ENCODE measurements around the gene GPR35.
"Not testable (repeated sequence)": the region's sequence is repeated elsewhere in the genome, so short reads cannot be mapped to it uniquely, and the experiment has no call there.

GPR35 gene

DNA sequence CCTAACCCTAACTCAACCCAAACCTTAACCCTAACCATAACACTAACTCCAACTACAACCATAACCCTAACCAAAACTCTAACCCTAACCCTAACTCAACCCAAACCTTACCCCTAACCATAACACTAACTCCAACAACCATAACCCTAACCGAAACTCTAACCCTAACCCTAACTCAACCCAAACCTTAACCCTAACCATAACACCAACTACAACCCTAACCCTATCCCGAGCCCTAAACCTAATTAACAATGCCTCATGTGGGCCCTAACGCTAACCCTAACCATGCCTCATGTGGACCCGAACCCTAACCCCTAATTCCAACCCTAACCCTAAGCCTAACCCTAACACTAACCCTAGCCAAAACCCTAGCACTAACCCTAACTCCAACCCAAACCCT lies 11.5 kb upstream of the GPR35 start:
- H3K4me1 ChIP-seq, result peaks cover 21% of the 10 kb centered on the region
- H4K20me1 ChIP-seq, result no peaks in the 10 kb centered on the region
- H3K27me3 ChIP-seq, result no peaks in the 10 kb centered on the region
- H3K4me2 ChIP-seq, result no peak overlapping the region
- no peak overlapping the region for H3K27ac ChIP-seq
- H3K4me3 ChIP-seq, result no peak overlapping the region
- H3K36me3 ChIP-seq, result peaks cover 35% of the 10 kb centered on the region
- H3K9ac ChIP-seq, result no peak overlapping the region
- peaks cover 20% of the 10 kb centered on the region for H3K9me3 ChIP-seq
- TF ChIP-seq Cebpa-rat (IDR thresholded peaks at IDR 0.05), result no peak

- Histone ChIP-seq H4K20me1 (no peaks in the 10 kb centered on the region), H3K4me2 (no peak overlapping the region), H3K36me3 (peaks cover 38% of the 10 kb centered on the region), H3K4me1 (peaks cover 22% of the 10 kb centered on the region), H3K9me3 (peaks cover 20% of the 10 kb centered on the region), H3K4me3 (no peak overlapping the region), H3K27ac (no peak overlapping the region), H3K9ac (no peak overlapping the region), H3K27me3 (no peaks in the 10 kb centered on the region)
- no peak for TF ChIP-seq Cebpa-rat (IDR thresholded peaks at IDR 0.05)
These were observed 10.9 kb upstream of the GPR35 start for GRCh38 chr2:240614391-240614790.

GRCh38 chr2:240615396-240615795 lies 9.9 kb upstream of the GPR35 start:
- H3K4me3 ChIP-seq, result no peak overlapping the region
- H3K4me2 ChIP-seq, result no peak overlapping the region
- no peaks in the 10 kb centered on the region for H4K20me1 ChIP-seq
- H3K27ac ChIP-seq, result no peak overlapping the region
- peaks cover 32% of the 10 kb centered on the region for H3K4me1 ChIP-seq
- peaks cover 20% of the 10 kb centered on the region for H3K9me3 ChIP-seq
- H3K9ac ChIP-seq, result no peak overlapping the region
- H3K27me3 ChIP-seq, result no peaks in the 10 kb centered on the region
- H3K36me3 ChIP-seq, result peaks cover 44% of the 10 kb centered on the region
- TF ChIP-seq Cebpa-rat (IDR thresholded peaks at IDR 0.05), result no peak

GRCh38 chr2:240615820-240616547 lies 9.3 kb upstream of the GPR35 start:
- Histone ChIP-seq H3K9ac (no peak overlapping the region), H3K27ac (no peak overlapping the region), H3K9me3 (peaks cover 20% of the 10 kb centered on the region), H3K4me1 (peaks cover 38% of the 10 kb centered on the region), H3K4me2 (peak overlapping the region; percentile 9; the same call in 1 of the 2 replicates), H3K36me3 (peaks cover 44% of the 10 kb centered on the region), H3K27me3 (no peaks in the 10 kb centered on the region), H4K20me1 (no peaks in the 10 kb centered on the region), H3K4me3 (no peak overlapping the region)
- no peak for TF ChIP-seq Cebpa-rat (IDR thresholded peaks at IDR 0.05)

DNA sequence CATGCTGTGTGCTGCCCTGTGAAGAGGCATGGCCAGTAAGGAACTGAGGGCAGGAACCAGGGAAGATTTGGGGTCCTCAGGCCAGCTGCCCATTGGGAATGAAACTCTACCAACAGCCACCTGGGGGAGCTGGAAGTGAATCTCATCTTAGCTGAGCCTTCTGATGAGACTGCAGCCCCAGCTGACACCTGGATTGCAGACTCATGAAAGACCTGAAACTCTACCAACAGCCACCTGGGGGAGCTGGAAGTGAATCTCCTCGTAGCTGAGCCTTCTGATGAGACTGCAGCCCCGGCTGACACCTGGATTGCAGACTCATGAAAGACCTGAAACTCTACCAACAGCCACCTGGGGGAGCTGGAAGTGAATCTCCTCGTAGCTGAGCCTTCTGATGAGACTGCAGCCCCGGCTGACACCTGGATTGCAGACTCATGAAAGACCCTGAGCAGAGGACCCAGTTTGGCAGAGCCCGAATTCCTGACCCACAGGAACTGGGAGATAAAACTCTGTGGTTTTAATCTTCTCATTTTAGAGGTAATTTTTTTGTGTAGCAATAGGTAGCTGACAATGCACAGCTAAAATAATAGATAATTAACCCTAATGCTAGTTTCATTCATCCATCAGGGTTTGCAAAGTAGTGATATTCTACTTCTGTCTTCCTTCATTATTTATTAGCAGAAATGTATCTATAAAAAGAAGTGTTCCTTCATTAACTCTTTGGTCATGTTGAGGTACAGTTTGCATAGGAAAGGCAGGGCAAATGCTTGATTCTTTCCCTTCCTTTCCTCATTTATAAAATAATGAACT lies 8.2 kb upstream of the GPR35 start:
- not testable (repeated sequence) for H3K9ac ChIP-seq, H4K20me1 ChIP-seq, H3K27ac ChIP-seq, H3K4me3 ChIP-seq, H3K4me2 ChIP-seq, H3K27me3 ChIP-seq
- Histone ChIP-seq H3K9me3 (peaks cover 20% of the 10 kb centered on the region), H3K36me3 (peaks cover 44% of the 10 kb centered on the region), H3K4me1 (peaks cover 43% of the 10 kb centered on the region)

GRCh38 chr2:240618776-240619175 lies 6.5 kb upstream of the GPR35 start:
- Histone ChIP-seq H3K36me3 (peaks cover 30% of the 10 kb centered on the region; the same call in 1 of the 2 replicates), H3K4me2 (no peak overlapping the region), H3K27ac (no peak overlapping the region), H3K4me3 (no peak overlapping the region), H3K4me1 (peaks cover 52% of the 10 kb centered on the region), H4K20me1 (peaks cover 8% of the 10 kb centered on the region; the same call in 1 of the 2 replicates), H3K27me3 (no peaks in the 10 kb centered on the region), H3K9ac (no peak overlapping the region), H3K9me3 (peaks cover 20% of the 10 kb centered on the region)
- TF ChIP-seq Cebpa-rat (IDR thresholded peaks at IDR 0.05), result no peak

DNA sequence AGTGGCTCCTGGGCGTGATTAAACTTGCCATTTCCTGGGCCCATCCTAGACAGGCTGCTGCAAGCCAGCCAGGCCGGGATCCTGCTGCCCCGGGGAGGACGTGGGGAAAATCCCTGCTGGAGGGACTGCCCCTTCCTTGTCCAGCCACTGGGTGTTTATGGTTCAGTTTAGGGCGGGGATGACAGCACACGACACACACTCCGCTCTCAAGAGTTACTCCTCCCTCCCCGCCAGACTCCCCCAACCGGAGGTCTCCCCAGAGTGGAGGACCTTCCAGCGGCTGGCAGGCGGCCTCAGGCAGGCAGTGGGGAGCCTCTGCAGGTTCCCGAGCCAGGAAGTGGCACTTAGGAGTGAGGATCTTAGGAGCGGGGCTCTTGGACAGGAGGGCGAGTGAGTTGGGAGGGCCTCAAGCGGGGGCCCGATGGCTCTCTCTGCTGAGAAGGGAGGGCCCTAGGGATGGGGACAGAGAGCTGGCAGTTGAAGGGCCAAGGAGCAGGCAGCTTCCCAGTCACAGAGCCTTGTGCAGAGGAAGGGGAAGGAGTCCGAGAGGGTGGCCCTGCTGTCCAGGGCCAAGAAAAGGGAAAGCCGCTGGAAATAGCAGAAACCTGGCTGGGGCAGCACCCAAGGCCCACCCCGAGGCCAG lies 5.7 kb upstream of the GPR35 start:
- Histone ChIP-seq H3K27me3 (no peaks in the 10 kb centered on the region), H3K4me3 (no peak overlapping the region), H3K9ac (no peak overlapping the region), H3K36me3 (peaks cover 27% of the 10 kb centered on the region; the same call in 1 of the 2 replicates), H3K4me2 (no peak overlapping the region), H4K20me1 (peaks cover 8% of the 10 kb centered on the region; the same call in 1 of the 2 replicates), H3K4me1 (peaks cover 60% of the 10 kb centered on the region), H3K27ac (peak overlapping the region; percentile 70), H3K9me3 (peaks cover 20% of the 10 kb centered on the region)
- no peak for TF ChIP-seq Cebpa-rat (IDR thresholded peaks at IDR 0.05)

DNA sequence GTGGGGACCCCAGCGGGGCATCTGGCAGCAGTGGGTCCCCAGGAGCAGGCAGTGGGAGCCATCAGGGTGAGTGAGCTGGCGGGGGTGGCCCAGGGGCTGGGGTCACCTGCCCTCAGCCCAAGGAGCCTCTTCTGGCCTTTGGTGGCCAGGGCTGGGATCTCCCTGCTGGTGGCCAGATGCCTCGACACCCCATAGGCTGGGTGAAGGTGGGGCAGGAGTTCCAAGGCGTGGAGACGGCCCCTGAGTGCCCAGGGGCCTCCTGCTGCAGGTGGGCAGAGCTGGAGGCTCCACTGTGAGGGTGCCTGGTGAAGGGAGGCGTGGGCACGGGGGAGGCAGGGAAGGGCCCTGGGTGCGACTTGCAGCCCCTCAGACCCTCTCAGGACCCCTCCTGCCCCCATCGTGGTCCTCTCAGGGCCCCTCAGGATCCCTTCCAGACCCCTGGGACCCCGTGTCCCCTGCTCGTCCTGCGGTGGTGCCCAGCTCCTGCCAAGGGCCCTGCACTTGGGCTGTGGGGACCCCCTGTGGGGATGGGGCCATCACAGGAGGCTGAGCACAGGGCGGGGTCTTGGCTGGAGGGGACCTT lies 5.0 kb upstream of the GPR35 start:
- TF ChIP-seq Cebpa-rat (IDR thresholded peaks at IDR 0.05), result no peak
- peak overlapping the region; percentile 70 for H3K27ac ChIP-seq

GRCh38 chr2:240620859-240621258 lies 4.4 kb upstream of the GPR35 start:
- H3K27ac ChIP-seq, result peak overlapping the region; percentile 70
- peaks cover 66% of the 10 kb centered on the region for H3K4me1 ChIP-seq
- no peak overlapping the region for H3K9ac ChIP-seq
- H4K20me1 ChIP-seq, result peaks cover 8% of the 10 kb centered on the region; the same call in 1 of the 2 replicates
- peak overlapping the region; percentile 86 for H3K4me2 ChIP-seq
- H3K36me3 ChIP-seq, result peaks cover 27% of the 10 kb centered on the region; the same call in 1 of the 2 replicates
- H3K9me3 ChIP-seq, result peaks cover 20% of the 10 kb centered on the region
- no peak overlapping the region for H3K4me3 ChIP-seq
- H3K27me3 ChIP-seq, result no peaks in the 10 kb centered on the region
- TF ChIP-seq Cebpa-rat (IDR thresholded peaks at IDR 0.05), result no peak

More for the DNA sequence above, 5.0 kb upstream of the GPR35 start:
- H4K20me1 ChIP-seq, result peaks cover 8% of the 10 kb centered on the region; the same call in 1 of the 2 replicates
- peaks cover 27% of the 10 kb centered on the region; the same call in 1 of the 2 replicates for H3K36me3 ChIP-seq
- no peaks in the 10 kb centered on the region for H3K27me3 ChIP-seq
- H3K9me3 ChIP-seq, result peaks cover 20% of the 10 kb centered on the region
- no peak overlapping the region for H3K9ac ChIP-seq
- H3K4me1 ChIP-seq, result peaks cover 66% of the 10 kb centered on the region
- H3K4me3 ChIP-seq, result no peak overlapping the region
- H3K4me2 ChIP-seq, result peak overlapping the region; percentile 86
